Psoas muscle (tissue), 8 donors: ENCODE results near the gene RHBDL3. TPM values are rescaled to one million over a fixed set of nuclear protein-coding genes. Genes with fewer than 3 reads are reported as not detected.

Source experiments
- ATAC-seq, 4 donors: fragments of 200-7000 bp; cut with Tn5 transposase; one replicate each; pipeline ENCODE4 v1.9.1; 2020; ENCODE audit warnings: moderate library complexity in 3 of 4, mild to moderate bottlenecking in 2 of 4
- DNase-seq, 2 donors: peaks; one replicate each; pipeline ENCODE4 v3.0.0-alpha.2; 2020
- H3K27ac ChIP-seq: fragments of 200-600 bp; one replicate; pipeline ENCODE4 v1.8.0; 2022
- H3K27me3 ChIP-seq, 3 donors: fragments of 200-600 bp in 1 of 3; one replicate each; pipeline versions ENCODE4 v1.6.1 to v1.8.0; 2013 to 2022; ENCODE audit warnings: low read length in 2 of 3, mild to moderate bottlenecking in 2 of 3, moderate library complexity in 1 of 3; ENCODE audit not compliant: insufficient read depth in 3 of 3
- H3K36me3 ChIP-seq, 2 donors: fragments of 200-600 bp in 1 of 2; one replicate each; pipeline versions ENCODE4 v1.6.1 to v1.8.0; 2013 to 2022; ENCODE audit warnings: low read depth in 1 of 2, mild to moderate bottlenecking in 1 of 2, moderate library complexity in 1 of 2; ENCODE audit not compliant: insufficient read depth in 1 of 2
- H3K4me1 ChIP-seq: fragments of 200-600 bp; one replicate; pipeline ENCODE4 v1.8.0; 2022
- H3K4me3 ChIP-seq: fragments of 200-600 bp; one replicate; pipeline ENCODE4 v1.8.0; 2022; ENCODE audit warnings: mild to moderate bottlenecking
- H3K9me3 ChIP-seq: fragments of 200-600 bp; one replicate; pipeline ENCODE4 v1.8.0; 2022
- WGBS, 3 donors: extraction: QIAGEN DNeasy Blood & Tissue Kit; methylation state at CpG; one replicate each; pipeline versions ENCODE4 v1.1.6 to v1.1.7; 2013; 5-methylcytosine and 5-hydroxymethylcytosine counted together
- intact Hi-C, 2 donors: fragments of 100-400 bp; cut with DNase I; formaldehyde crosslinking; loops; one replicate each; pipeline versions ENCODE4 v1.11.0 to v1.14.2; 2022
- polyA plus RNA-seq, 3 donors: library from polyadenylated mRNA; stranded (reverse); fragments of 200-250 nt; gene quantifications; one replicate each; pipeline ENCODE4 v1.2.3, GENCODE V29; 2013
- total RNA-seq, 4 donors: library from RNA; stranded (reverse); fragmentation: NEBNext Ultra II Directional in 2 of 4; extraction: Animal tissue kit (Norgen Biotek cat#: 25700) in 2 of 4; gene quantifications; one replicate each; pipeline versions ENCODE4 v1.2.1 to v1.2.4, GENCODE V29; 2021 to 2023
- TF ChIP-seq, protein P1 (sequence below): fragments of 200-600 bp; IDR thresholded peaks from one replicate; pipeline ENCODE4 v1.8.0; 2022; ENCODE audit warnings: antibody characterized with exemption
- donor health status: healthy with polysubstance abuse.
- donor health status: DM: no; HTN: no; CAD: no; lungs with moderate emphysema.
- donor health status: Bipolar disorder and iron deficiency.
- donor health status: healthy.
- donor health status: DM: yes; HTN: yes; CAD: no.
- donor health status: DM: no; HTN: no; CAD: no.
- donor health status: DM: no; HTN: no; CAD: no.
- donor health status: DM: yes; HTN: yes; CAD: no.

RHBDL3 gene
- total and polyA plus RNA-seq, 7 donors: 0.04 to 0.19 (median 0.12) TPM; not detected in 1

DNA sequence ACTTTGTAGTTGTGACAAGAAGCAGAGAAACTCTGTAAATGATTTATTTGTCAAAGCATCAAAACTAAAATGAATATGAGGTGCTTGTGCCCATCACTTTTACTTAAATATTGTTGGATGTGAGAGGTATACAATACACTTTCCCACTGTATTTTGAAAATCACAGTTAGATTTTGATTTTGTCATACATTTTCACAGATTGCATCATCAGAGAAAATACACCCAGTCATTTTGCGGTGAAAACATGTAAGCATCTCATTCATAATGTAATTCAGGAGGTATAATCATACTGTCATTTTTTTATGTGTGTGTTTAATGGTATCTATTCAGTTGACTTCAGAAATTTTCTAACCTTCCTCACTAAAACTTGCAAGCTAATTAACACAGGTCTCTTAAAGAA, 95.6 kb downstream of the RHBDL3 start:
- H3K36me3 ChIP-seq: peaks cover 8 to 100% of the 10 kb centered on the region in 2 donors
- intact Hi-C loops: loop anchor here in 1 of 2 donors (10.0 kb wide), 1 partner anchor 166 kb away; no protein-coding TSS in a partner anchor
- no peak overlapping the region for H3K4me3 ChIP-seq
- ATAC-seq (no peak), DNase-seq (no peak)
- no peaks in the 10 kb centered on the region for H3K9me3 ChIP-seq
- TF ChIP-seq, protein P1, sequence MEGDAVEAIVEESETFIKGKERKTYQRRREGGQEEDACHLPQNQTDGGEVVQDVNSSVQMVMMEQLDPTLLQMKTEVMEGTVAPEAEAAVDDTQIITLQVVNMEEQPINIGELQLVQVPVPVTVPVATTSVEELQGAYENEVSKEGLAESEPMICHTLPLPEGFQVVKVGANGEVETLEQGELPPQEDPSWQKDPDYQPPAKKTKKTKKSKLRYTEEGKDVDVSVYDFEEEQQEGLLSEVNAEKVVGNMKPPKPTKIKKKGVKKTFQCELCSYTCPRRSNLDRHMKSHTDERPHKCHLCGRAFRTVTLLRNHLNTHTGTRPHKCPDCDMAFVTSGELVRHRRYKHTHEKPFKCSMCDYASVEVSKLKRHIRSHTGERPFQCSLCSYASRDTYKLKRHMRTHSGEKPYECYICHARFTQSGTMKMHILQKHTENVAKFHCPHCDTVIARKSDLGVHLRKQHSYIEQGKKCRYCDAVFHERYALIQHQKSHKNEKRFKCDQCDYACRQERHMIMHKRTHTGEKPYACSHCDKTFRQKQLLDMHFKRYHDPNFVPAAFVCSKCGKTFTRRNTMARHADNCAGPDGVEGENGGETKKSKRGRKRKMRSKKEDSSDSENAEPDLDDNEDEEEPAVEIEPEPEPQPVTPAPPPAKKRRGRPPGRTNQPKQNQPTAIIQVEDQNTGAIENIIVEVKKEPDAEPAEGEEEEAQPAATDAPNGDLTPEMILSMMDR: no peak
- 93 to 98% (median 95%) methylated on average over 1 of the region's 1 CpG for WGBS, 3 donors
- no peaks in the 10 kb centered on the region for H3K27me3 ChIP-seq
- H3K4me1 ChIP-seq: peaks cover 7% of the 10 kb centered on the region
- H3K27ac ChIP-seq: no peak overlapping the region

- no peaks in the 10 kb centered on the region for H3K27me3 ChIP-seq
- no peak overlapping the region for H3K27ac ChIP-seq
- H3K4me3 ChIP-seq: no peak overlapping the region
- no peaks in the 10 kb centered on the region for H3K4me1 ChIP-seq
- H3K9me3 ChIP-seq: no peaks in the 10 kb centered on the region
- TF ChIP-seq, protein P1: no peak
- intact Hi-C loops: loop anchor here in 1 of 2 donors (10.0 kb wide), 1 partner anchor 486 kb away; no protein-coding TSS in a partner anchor
- peaks cover 10 to 100% of the 10 kb centered on the region in 2 donors for H3K36me3 ChIP-seq
- 75 to 81% (median 79%) methylated on average over 1 of the region's 1 CpG for WGBS, 3 donors
- ATAC-seq (no peak), DNase-seq (no peak)
Observed at GRCh38 chr17:32370426-32370825, 104.8 kb downstream of the RHBDL3 start.

Other genes starting within 250 kb of the RHBDL3 start
- 10 to 100 TPM; 22.9 to 41.0 (median 35.1) TPM for gene RHOT1, start 123.3 kb upstream of the RHBDL3 start, total RNA-seq
- 10 to 100 TPM; 26.4 to 32.0 (median 30.1) TPM for gene RHOT1, start 123.3 kb upstream of the RHBDL3 start, polyA plus RNA-seq
- 10 to 100 TPM in 3 of 4 donors, 1 to 10 TPM in 1; 8.9 to 16.1 (median 13.6) TPM for gene C17orf75, start 76.3 kb downstream of the RHBDL3 start, total RNA-seq
- 10 to 100 TPM in 2 of 3 donors, 1 to 10 TPM in 1; 6.1 to 17.8 (median 15.2) TPM for gene C17orf75, start 76.3 kb downstream of the RHBDL3 start, polyA plus RNA-seq
- gene ZNF207, start 84.3 kb downstream of the RHBDL3 start, total RNA-seq: 100 to 1,000 TPM in 1 of 4 donors, 10 to 100 TPM in 3; 60.9 to 136 (median 73.4) TPM
- gene ZNF207, start 84.3 kb downstream of the RHBDL3 start, polyA plus RNA-seq: 100 to 1,000 TPM in 1 of 3 donors, 10 to 100 TPM in 2; 62.2 to 134 (median 75.2) TPM
- gene PSMD11, start 178.7 kb downstream of the RHBDL3 start, total RNA-seq: 100 to 1,000 TPM; 118 to 280 (median 207) TPM
- gene PSMD11, start 178.7 kb downstream of the RHBDL3 start, polyA plus RNA-seq: 100 to 1,000 TPM; 152 to 326 (median 198) TPM
- 1 to 10 TPM; 1.2 to 5.2 (median 2.5) TPM for gene CDK5R1, start 221.2 kb downstream of the RHBDL3 start, total RNA-seq
- 1 to 10 TPM in 2 of 3 donors, under 1 TPM in 1; 0.44 to 2.1 (median 1.1) TPM for gene CDK5R1, start 221.2 kb downstream of the RHBDL3 start, polyA plus RNA-seq